ENCODE measurements around the gene ILK. TPM values are rescaled to one million over a fixed set of nuclear protein-coding genes. Genes with fewer than 3 reads are reported as not detected.
A peak's percentile ranks its signal among the peaks of the same experiment; 100 is the strongest.

ILK gene
- total and polyA plus RNA-seq, 5 donors from 2014 or later: 62.9 to 141 (median 99.3) TPM

- H3K9me3 ChIP-seq (ENCODE audit: control insufficient read depth in 2 of 2, low read length in 2 of 2): no peaks in the 10 kb centered on the region
- H3K27ac ChIP-seq (ENCODE audit: insufficient read depth, low read length, poor library complexity, severe bottlenecking): no peak overlapping the region
- no peak for DNase-seq
- no peaks in the 10 kb centered on the region for H3K9me3 Mint-ChIP-seq
- peaks cover 9% of the 10 kb centered on the region for H3K4me1 ChIP-seq (ENCODE audit: control insufficient read depth, insufficient read depth, low read length, poor library complexity, severe bottlenecking)
- H3K4me1 Mint-ChIP-seq: peaks cover 4 to 26% (median 13%) of the 10 kb centered on the region in 4 donors
- peaks cover 11% of the 10 kb centered on the region for H3K36me3 Mint-ChIP-seq
- H3K36me3 ChIP-seq (ENCODE audit: control insufficient read depth, insufficient read depth, low read length): no peaks in the 10 kb centered on the region
- peak overlapping the region; percentile 70 for H3K4me3 ChIP-seq (ENCODE audit: low read depth, low read length)
- H3K27me3 ChIP-seq (ENCODE audit: control insufficient read depth, insufficient read depth, low read length): no peaks in the 10 kb centered on the region
- peak overlapping the region in 3 of 4 donors; percentile 0 to 43 (median 4) for H3K4me3 Mint-ChIP-seq
- no peaks in the 10 kb centered on the region for H3K27me3 Mint-ChIP-seq
- peak overlapping the region in 2 of 3 donors; percentile 28 to 32 for H3K27ac Mint-ChIP-seq
- no peak for ATAC-seq (ENCODE audit: low read depth in 2 of 2)
These were observed 23.6 kb downstream of the ILK start for GRCh38 chr11:6626971-6627761.

- H3K36me3 Mint-ChIP-seq: peaks cover 11% of the 10 kb centered on the region
- no peaks in the 10 kb centered on the region for H3K36me3 ChIP-seq (ENCODE audit: control insufficient read depth, insufficient read depth, low read length)
- H3K4me1 ChIP-seq (ENCODE audit: control insufficient read depth, insufficient read depth, low read length, poor library complexity, severe bottlenecking): peaks cover 9% of the 10 kb centered on the region
These were observed 24.2 kb downstream of the ILK start for GRCh38 chr11:6627762-6628241.

GRCh38 chr11:6628526-6628925 is 25.0 kb downstream of the ILK start:
- H3K27me3 ChIP-seq (ENCODE audit: control insufficient read depth, insufficient read depth, low read length): no peaks in the 10 kb centered on the region
- H3K9me3 Mint-ChIP-seq: no peaks in the 10 kb centered on the region
- peaks cover 4 to 26% (median 13%) of the 10 kb centered on the region in 4 donors for H3K4me1 Mint-ChIP-seq
- H3K4me1 ChIP-seq (ENCODE audit: control insufficient read depth, insufficient read depth, low read length, poor library complexity, severe bottlenecking): peaks cover 9% of the 10 kb centered on the region
- H3K4me3 ChIP-seq (ENCODE audit: low read depth, low read length): no peak overlapping the region
- no peak overlapping the region for H3K4me3 Mint-ChIP-seq
- no peaks in the 10 kb centered on the region for H3K36me3 ChIP-seq (ENCODE audit: control insufficient read depth, insufficient read depth, low read length)
- H3K27ac Mint-ChIP-seq: peak overlapping the region in 2 of 3 donors; percentile 26 to 43
- no peak overlapping the region for H3K27ac ChIP-seq (ENCODE audit: insufficient read depth, low read length, poor library complexity, severe bottlenecking)
- ATAC-seq (ENCODE audit: low read depth in 2 of 2) (no peak), DNase-seq (no peak)
- H3K36me3 Mint-ChIP-seq: peaks cover 11% of the 10 kb centered on the region
- H3K9me3 ChIP-seq (ENCODE audit: control insufficient read depth in 2 of 2, low read length in 2 of 2): no peaks in the 10 kb centered on the region
- H3K27me3 Mint-ChIP-seq: no peaks in the 10 kb centered on the region

More at GRCh38 chr11:6627762-6628241, 24.2 kb downstream of the ILK start:
- peaks cover 4 to 26% (median 13%) of the 10 kb centered on the region in 4 donors for H3K4me1 Mint-ChIP-seq
- peak overlapping the region; percentile 0 to 43 (median 10) for H3K4me3 Mint-ChIP-seq
- no peaks in the 10 kb centered on the region for H3K9me3 Mint-ChIP-seq
- H3K27ac Mint-ChIP-seq: peak overlapping the region; percentile 26 to 32 (median 28)
- H3K27me3 ChIP-seq (ENCODE audit: control insufficient read depth, insufficient read depth, low read length): no peaks in the 10 kb centered on the region
- ATAC-seq (ENCODE audit: low read depth in 2 of 2) (peak; percentile 41 to 64), DNase-seq (peak in 1 of 3 donors; percentile 64)
- peak overlapping the region; percentile 43 for H3K27ac ChIP-seq (ENCODE audit: insufficient read depth, low read length, poor library complexity, severe bottlenecking)
- H3K27me3 Mint-ChIP-seq: no peaks in the 10 kb centered on the region
- H3K4me3 ChIP-seq (ENCODE audit: low read depth, low read length): peak overlapping the region; percentile 70
- no peaks in the 10 kb centered on the region for H3K9me3 ChIP-seq (ENCODE audit: control insufficient read depth in 2 of 2, low read length in 2 of 2)

- no peaks in the 10 kb centered on the region for H3K9me3 ChIP-seq (ENCODE audit: control insufficient read depth in 2 of 2, low read length in 2 of 2)
- no peaks in the 10 kb centered on the region for H3K36me3 ChIP-seq (ENCODE audit: control insufficient read depth, insufficient read depth, low read length)
- H3K4me1 ChIP-seq (ENCODE audit: control insufficient read depth, insufficient read depth, low read length, poor library complexity, severe bottlenecking): peaks cover 9% of the 10 kb centered on the region
- H3K36me3 Mint-ChIP-seq: peaks cover 6% of the 10 kb centered on the region
- H3K4me3 ChIP-seq (ENCODE audit: low read depth, low read length): no peak overlapping the region
- H3K9me3 Mint-ChIP-seq: no peaks in the 10 kb centered on the region
- no peak overlapping the region for H3K27ac Mint-ChIP-seq
- ATAC-seq (ENCODE audit: low read depth in 2 of 2) (no peak), DNase-seq (no peak)
- no peak overlapping the region for H3K27ac ChIP-seq (ENCODE audit: insufficient read depth, low read length, poor library complexity, severe bottlenecking)
- H3K4me3 Mint-ChIP-seq: no peak overlapping the region
- H3K27me3 ChIP-seq (ENCODE audit: control insufficient read depth, insufficient read depth, low read length): no peaks in the 10 kb centered on the region
- H3K27me3 Mint-ChIP-seq: no peaks in the 10 kb centered on the region
- peaks cover 4 to 22% (median 13%) of the 10 kb centered on the region in 4 donors for H3K4me1 Mint-ChIP-seq
These were observed 26.0 kb downstream of the ILK start for GRCh38 chr11:6629573-6629891.

DNA sequence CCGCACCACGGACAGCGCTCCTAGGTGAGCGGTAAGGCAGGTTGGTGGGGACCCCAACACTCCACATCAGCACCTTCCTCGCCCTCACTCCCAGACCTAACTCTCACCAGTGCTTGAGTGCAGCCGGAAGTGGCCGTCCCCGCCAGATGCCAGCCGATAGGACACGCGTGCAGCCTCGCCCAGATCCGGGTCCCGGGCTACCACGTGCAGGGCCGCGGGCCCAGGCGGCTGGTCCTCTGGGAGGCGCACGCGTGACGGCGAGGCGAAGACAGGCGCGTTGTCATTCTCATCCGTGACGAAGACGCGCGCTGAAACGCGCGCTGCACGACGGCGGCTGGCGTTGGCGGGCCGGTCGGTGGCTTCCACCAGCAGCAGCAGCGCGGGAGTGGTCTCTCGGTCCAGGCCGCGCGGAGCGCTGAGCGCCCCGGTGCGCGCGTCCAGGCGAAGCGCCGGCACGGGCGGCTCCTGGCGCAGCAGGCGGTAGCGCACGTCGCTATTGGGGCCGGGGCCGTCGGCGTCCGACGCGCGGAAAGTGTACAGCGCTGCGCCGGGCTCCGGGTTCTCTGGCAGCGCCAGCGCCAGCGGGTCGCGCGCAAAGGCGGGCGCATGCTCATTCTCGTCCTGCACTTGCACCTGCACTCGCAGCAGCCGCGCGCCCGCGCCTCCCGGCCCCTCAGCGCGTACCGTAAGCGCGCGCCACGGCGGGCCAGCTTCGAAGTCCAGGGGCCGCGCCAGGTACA is 26.5 kb downstream of the ILK start:
- peaks cover 5% of the 10 kb centered on the region for H3K36me3 Mint-ChIP-seq
- ATAC-seq (ENCODE audit: low read depth in 2 of 2): no peak

GRCh38 chr11:6630632-6631291 is 27.2 kb downstream of the ILK start:
- H3K27me3 Mint-ChIP-seq: no peaks in the 10 kb centered on the region
- no peak overlapping the region for H3K4me3 Mint-ChIP-seq
- H3K9me3 Mint-ChIP-seq: no peaks in the 10 kb centered on the region
- H3K36me3 Mint-ChIP-seq: peaks cover 5% of the 10 kb centered on the region
- H3K27ac Mint-ChIP-seq: no peak overlapping the region
- Histone ChIP-seq H3K4me3 (ENCODE audit: low read depth, low read length) (no peak overlapping the region), H3K27ac (ENCODE audit: insufficient read depth, low read length, poor library complexity, severe bottlenecking) (no peak overlapping the region), H3K27me3 (ENCODE audit: control insufficient read depth, insufficient read depth, low read length) (no peaks in the 10 kb centered on the region), H3K9me3 (ENCODE audit: control insufficient read depth in 2 of 2, low read length in 2 of 2) (no peaks in the 10 kb centered on the region), H3K36me3 (ENCODE audit: control insufficient read depth, insufficient read depth, low read length) (no peaks in the 10 kb centered on the region), H3K4me1 (ENCODE audit: control insufficient read depth, insufficient read depth, low read length, poor library complexity, severe bottlenecking) (peaks cover 9% of the 10 kb centered on the region)
- ATAC-seq (ENCODE audit: low read depth in 2 of 2) (no peak), DNase-seq (no peak)
- H3K4me1 Mint-ChIP-seq: peaks cover 4 to 20% (median 13%) of the 10 kb centered on the region in 4 donors

More for the DNA sequence above, 26.5 kb downstream of the ILK start:
- Histone ChIP-seq H3K4me3 (ENCODE audit: low read depth, low read length) (no peak overlapping the region), H3K27me3 (ENCODE audit: control insufficient read depth, insufficient read depth, low read length) (no peaks in the 10 kb centered on the region), H3K9me3 (ENCODE audit: control insufficient read depth in 2 of 2, low read length in 2 of 2) (no peaks in the 10 kb centered on the region), H3K36me3 (ENCODE audit: control insufficient read depth, insufficient read depth, low read length) (no peaks in the 10 kb centered on the region), H3K27ac (ENCODE audit: insufficient read depth, low read length, poor library complexity, severe bottlenecking) (no peak overlapping the region), H3K4me1 (ENCODE audit: control insufficient read depth, insufficient read depth, low read length, poor library complexity, severe bottlenecking) (peaks cover 9% of the 10 kb centered on the region)
- H3K27ac Mint-ChIP-seq: no peak overlapping the region
- no peak for DNase-seq
- H3K4me3 Mint-ChIP-seq: no peak overlapping the region
- peaks cover 4 to 20% (median 13%) of the 10 kb centered on the region in 4 donors for H3K4me1 Mint-ChIP-seq
- H3K27me3 Mint-ChIP-seq: no peaks in the 10 kb centered on the region
- no peaks in the 10 kb centered on the region for H3K9me3 Mint-ChIP-seq

- no peak overlapping the region for H3K27ac ChIP-seq (ENCODE audit: insufficient read depth, low read length, poor library complexity, severe bottlenecking)
- Mint-ChIP-seq H3K4me1 (peaks cover 4 to 20% (median 13%) of the 10 kb centered on the region in 4 donors), H3K9me3 (no peaks in the 10 kb centered on the region), H3K36me3 (peaks cover 5% of the 10 kb centered on the region), H3K27ac (peak overlapping the region in 1 of 3 donors; percentile 55), H3K27me3 (no peaks in the 10 kb centered on the region), H3K4me3 (no peak overlapping the region)
- H3K4me3 ChIP-seq (ENCODE audit: low read depth, low read length): no peak overlapping the region
- H3K4me1 ChIP-seq (ENCODE audit: control insufficient read depth, insufficient read depth, low read length, poor library complexity, severe bottlenecking): peaks cover 9% of the 10 kb centered on the region
- ATAC-seq (ENCODE audit: low read depth in 2 of 2) (no peak), DNase-seq (no peak)
- H3K36me3 ChIP-seq (ENCODE audit: control insufficient read depth, insufficient read depth, low read length): no peaks in the 10 kb centered on the region
- H3K9me3 ChIP-seq (ENCODE audit: control insufficient read depth in 2 of 2, low read length in 2 of 2): no peaks in the 10 kb centered on the region
- H3K27me3 ChIP-seq (ENCODE audit: control insufficient read depth, insufficient read depth, low read length): no peaks in the 10 kb centered on the region
These were observed 27.9 kb downstream of the ILK start for GRCh38 chr11:6631361-6631890.
